ENCODE results near the gene ATP1B4. TPM values are rescaled to one million over a fixed set of nuclear protein-coding genes. Genes with fewer than 3 reads are reported as not detected.

Gene ATP1B4
- total RNA-seq: not detected in 2 replicates

GRCh38 chrX:120361764-120362305 lies at the start of gene ATP1B4:
Gene ATP1B4, plus strand, starts transcription at chrX:120362089. Its CDS starts 80 bp downstream, at chrX:120362169.

Other genes with a start within 250 kb of the ATP1B4 start
- gene RHOXF1, start 246.2 kb upstream of the ATP1B4 start, total RNA-seq: not detected in 2 replicates
- not detected in 2 replicates for gene RHOXF2, start 203.5 kb upstream of the ATP1B4 start, total RNA-seq
- gene ZBTB33, start 111.3 kb upstream of the ATP1B4 start, total RNA-seq: 6.2 and 8.0 TPM in 2 replicates
- not detected in 2 replicates for gene TMEM255A, start 50.6 kb upstream of the ATP1B4 start, total RNA-seq
- gene LAMP2, start 107.2 kb downstream of the ATP1B4 start, total RNA-seq: 130 and 137 TPM in 2 replicates
- 13.4 and 32.2 TPM in 2 replicates for gene CUL4B, start 198.9 kb downstream of the ATP1B4 start, total RNA-seq
- 19.5 and 32.6 TPM in 2 replicates for gene MCTS1, start 242.0 kb downstream of the ATP1B4 start, total RNA-seq